NCI-H1417 (cell line): ENCODE results near the gene CD2AP.
A peak's percentile ranks its signal among the peaks of the same experiment; 100 is the strongest.
"Not testable (repeated sequence)": the region's sequence is repeated elsewhere in the genome, so short reads cannot be mapped to it uniquely, and the experiment has no call there.

Experiments
- DNase-seq, 3 experiments: peaks; one replicate each; lab custom pipeline; 2025; lab: John Stamatoyannopoulos, UW

CD2AP gene

DNA sequence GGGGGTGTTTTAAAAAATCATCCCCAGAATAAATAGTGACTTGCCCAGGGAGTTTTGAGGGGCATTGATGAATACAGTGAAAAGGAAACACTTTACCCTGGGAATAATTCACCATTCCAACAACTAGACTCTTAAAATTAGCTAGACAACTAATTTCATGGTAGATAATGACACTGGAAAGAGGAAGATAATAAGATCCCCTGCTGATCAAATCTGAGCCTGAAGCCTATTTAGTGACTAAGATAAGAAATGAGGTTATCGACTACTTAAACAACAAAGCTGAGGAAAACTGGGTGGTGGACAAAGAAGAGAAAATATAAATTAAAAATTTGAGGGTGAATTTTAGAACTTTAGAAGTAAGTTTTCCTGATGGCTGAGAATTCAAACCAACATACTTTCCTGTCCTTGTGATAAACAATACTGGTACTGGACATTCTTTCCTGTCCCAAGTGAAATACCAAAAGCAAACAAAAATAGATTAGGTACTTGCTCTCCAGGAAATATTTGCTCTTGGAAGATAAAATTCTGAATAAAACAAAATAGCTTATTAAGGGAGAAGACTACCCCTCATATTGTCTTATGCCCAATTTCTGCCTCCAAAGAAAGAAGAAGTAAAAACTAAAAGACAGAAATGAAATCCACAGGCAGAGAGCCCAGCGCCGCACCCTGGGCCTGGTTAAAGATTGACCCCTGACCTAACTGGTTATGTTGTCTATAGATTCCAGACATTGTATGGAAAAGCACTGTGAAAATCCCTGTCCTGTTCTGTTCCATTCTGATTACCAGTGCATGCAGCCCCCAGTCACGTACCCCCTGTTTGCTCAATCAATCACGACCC is 156.8 kb downstream of the CD2AP start:
- DNase-seq: peak in 1 of 3 experiments; percentile 68

DNA sequence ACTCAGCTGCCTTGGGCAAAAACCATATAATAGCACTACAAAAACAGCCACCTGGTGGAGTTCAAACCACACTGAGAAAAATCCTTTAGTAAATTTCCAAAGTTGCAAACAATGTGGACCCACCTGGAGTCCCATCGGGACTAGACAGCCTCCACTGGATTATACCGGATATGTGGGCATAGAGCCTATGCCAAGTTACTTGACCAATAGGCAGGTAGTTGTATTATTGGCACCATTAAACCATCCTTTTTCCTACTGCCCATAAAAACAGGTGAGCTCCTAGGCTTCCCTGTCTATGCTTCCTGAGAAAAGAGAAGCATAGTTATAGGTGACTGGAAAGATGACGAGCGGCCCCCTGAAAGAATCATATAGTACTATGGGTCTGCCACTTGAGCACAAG is 169.1 kb downstream of the CD2AP start:
- no peak for DNase-seq

GRCh38 chr6:47647188-47647587 is 169.6 kb downstream of the CD2AP start:
- no peak for DNase-seq

DNA sequence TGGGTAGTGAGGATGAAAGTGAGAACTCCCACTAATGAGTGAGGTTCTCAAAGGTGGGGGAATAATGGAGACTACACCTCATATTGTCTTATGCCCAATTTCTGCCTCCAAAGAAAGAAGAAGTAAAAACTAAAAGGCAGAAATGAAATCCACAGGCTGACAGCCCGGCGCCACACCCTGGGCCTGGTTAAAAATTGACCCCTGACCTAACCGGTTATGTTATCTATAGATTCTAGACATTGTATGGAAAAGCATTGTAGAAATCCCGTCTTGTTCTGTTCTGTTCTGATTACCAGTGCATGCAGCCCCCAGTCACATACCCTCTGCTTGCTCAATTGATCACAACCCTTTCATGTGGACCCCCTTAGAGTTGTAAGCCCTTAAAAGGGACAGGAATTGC is 170.0 kb downstream of the CD2AP start:
- not testable (repeated sequence) for DNase-seq

- DNase-seq: no peak
These were observed 170.4 kb downstream of the CD2AP start for GRCh38 chr6:47648031-47648430.

- no peak for DNase-seq
These were observed 173.2 kb downstream of the CD2AP start for GRCh38 chr6:47650553-47651432.

- no peak for DNase-seq
These were observed 173.9 kb downstream of the CD2AP start for GRCh38 chr6:47651505-47651944.

GRCh38 chr6:47653706-47654105 is 176.1 kb downstream of the CD2AP start:
- DNase-seq: no peak

GRCh38 chr6:47654255-47654654 is 176.7 kb downstream of the CD2AP start:
- no peak for DNase-seq

- peak in 1 of 3 experiments; percentile 6 for DNase-seq
These were observed 178.4 kb downstream of the CD2AP start for GRCh38 chr6:47655719-47656595.

- DNase-seq: no peak
These were observed 184.4 kb downstream of the CD2AP start for GRCh38 chr6:47661960-47662359.

DNA sequence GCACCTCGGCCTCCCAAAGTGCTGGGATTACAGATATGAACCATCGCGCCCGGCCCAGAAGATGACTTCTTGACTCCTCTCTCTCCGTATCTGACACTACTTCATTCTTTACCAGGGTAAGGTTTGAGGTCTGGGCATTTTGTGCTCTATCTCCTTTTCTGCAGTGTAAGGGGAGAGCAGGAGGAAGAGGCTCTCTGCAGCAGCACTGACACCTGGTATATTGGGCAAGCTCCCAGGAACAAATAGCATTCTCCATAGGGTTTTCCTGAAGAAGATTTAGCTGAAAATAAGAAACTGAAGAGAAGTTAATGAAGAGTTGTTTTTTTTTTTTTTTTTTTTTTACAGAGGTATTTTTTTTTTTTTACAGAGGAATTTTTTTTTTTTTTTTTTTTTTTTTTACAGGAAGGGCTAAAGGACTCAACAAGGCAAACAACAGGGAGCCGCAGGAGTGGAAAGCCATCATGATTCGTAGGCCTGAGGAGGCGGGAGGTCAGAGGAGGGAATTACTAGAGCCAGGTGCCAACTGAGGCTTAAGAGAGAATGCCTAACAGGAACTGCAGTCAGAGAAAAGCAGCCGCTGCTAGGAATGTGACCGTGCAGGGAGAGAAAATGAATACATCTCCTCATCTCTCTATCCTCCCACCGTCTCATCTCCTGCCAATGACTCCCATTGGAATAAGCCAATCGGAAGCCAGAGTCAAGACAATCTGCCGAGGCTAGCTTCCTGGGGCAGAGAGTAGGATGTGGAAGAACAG is 186.1 kb downstream of the CD2AP start:
- DNase-seq: no peak

GRCh38 chr6:47665112-47665511 is 187.5 kb downstream of the CD2AP start:
- DNase-seq: peak in 2 of 3 experiments; percentile 40 to 76

DNA sequence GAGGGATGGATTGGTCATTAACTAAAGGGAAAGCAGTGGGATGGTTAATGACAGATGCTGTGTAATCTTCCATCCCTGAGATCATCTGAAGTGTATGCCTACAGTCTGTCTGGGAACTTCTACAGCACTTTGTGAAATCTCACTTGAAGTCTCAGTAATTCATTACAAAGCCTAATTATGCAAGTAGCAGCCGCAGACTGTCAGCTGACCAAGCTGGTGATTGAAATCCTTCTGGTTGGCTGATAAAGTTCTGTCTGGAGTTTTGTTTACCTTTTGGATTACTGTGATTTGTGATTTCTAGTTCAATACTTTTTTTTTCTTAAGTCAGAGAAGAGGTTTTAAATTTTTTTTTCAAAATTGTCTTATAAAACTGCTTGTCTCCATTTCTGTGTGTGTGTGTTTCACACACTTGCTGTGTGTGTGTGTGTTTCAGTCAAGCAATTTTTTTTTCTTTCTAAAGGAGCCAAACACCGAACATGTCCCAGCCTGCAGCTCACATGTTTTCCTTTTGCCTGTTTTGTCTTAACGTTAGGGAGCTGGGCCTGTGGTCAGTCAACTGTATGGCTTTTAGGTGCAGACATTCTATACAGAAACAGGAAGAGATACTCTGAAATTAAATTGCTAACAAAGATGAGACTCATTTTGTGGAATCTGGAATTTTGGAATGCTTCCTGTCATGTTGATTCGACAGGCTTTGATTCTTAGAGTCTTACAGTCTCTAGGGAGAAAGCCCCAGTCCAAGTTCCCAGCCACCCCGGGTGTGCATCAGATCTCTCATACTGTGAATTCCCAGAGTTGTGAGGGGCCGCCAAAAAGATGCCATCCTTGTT is 192.3 kb downstream of the CD2AP start:
- peak in 2 of 3 experiments; percentile 21 to 66 for DNase-seq

DNA sequence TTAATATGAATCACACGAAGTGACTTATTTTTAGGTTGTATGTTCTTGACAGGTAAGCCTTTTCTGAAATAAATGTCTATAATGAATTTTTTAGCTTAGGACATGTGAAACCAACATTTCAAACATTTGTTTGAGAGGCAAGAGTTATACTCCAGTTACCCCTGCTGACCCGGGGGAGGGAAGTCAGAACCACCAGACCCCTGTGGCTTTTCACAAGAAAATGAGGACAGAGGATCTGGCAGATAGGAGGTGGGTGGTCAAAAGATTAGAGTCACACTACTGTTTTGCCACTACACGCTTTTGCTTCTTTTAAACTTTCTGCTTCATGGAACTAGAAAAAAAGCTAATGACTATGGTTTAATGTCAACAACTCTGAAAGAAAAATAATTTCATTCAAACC is 193.3 kb downstream of the CD2AP start:
- peak in 1 of 3 experiments; percentile 3 for DNase-seq

DNA sequence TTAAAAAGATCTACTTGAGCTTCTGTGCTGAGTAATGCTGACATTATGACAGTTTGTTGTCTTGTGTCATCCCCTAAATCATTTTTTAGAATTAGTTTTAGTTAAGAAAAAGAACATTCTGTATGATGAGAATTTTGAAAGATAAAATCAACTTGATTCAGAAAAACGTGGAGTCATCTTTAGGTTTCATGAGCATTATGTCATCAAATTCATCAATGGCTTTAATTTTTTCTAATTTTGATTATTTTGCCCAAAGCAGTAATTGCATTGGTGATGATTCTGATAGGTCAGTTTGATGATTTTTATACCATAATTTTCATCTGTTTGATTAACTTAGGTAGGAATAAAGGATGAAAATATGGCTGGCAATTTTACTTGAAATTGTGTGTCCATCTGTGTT is 194.2 kb downstream of the CD2AP start:
- no peak for DNase-seq

- no peak for DNase-seq
These were observed 195.2 kb downstream of the CD2AP start for GRCh38 chr6:47672816-47673215.

DNA sequence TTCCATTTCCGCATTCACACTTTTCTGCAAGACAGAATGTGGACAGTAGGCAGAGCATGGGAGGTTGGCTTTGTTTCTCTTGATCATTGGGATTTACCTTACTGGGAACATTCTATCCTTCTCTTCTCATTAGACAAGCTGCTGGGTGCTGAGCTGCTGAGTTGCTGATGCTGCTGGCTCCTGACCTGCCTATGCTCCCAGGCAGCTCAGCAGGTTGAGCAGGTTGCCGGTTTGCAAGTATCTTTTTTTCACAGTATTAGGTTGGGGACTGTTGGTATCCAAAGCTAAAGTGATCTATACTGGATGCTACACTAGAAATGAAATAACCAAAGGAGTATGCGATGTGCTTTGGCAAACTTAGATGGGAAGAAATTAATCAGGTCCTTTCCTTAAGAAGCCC is 197.1 kb downstream of the CD2AP start:
- no peak for DNase-seq
